HG03571 (cell line): ENCODE data around the gene PRMT5.
"Not testable (repeated sequence)": the region's sequence is repeated elsewhere in the genome, so short reads cannot be mapped to it uniquely, and the experiment has no call there.

Experiments
- ATAC-seq: cut with Tn5 transposase; IDR thresholded peaks from one replicate; pipeline ENCODE4 v1.9.1; 2021; ENCODE audit not compliant: unreplicated experiment

PRMT5 gene

GRCh38 chr14:22929104-22929960 lies at the start of gene PRMT5:
Gene PRMT5, minus strand, starts transcription at chr14:22929376. Its CDS starts 15 bp downstream, at chr14:22929361.
- peak; percentile 90 for ATAC-seq

- no peak for ATAC-seq
These were observed 49.3 kb upstream of the PRMT5 start for GRCh38 chr14:22978487-22978837.

- ATAC-seq = no peak
These were observed 48.7 kb upstream of the PRMT5 start for GRCh38 chr14:22977684-22978486.

- ATAC-seq = no peak
These were observed 48.2 kb upstream of the PRMT5 start for GRCh38 chr14:22977434-22977683.

- ATAC-seq = no peak
These were observed 47.7 kb upstream of the PRMT5 start for GRCh38 chr14:22976620-22977433.

GRCh38 chr14:22974530-22975313 lies 45.5 kb upstream of the PRMT5 start:
- ATAC-seq = no peak

- ATAC-seq = no peak
These were observed 44.2 kb upstream of the PRMT5 start for GRCh38 chr14:22973217-22974032.

- ATAC-seq = no peak
These were observed 43.2 kb upstream of the PRMT5 start for GRCh38 chr14:22972313-22972930.

GRCh38 chr14:22971152-22971551 lies 42.0 kb upstream of the PRMT5 start:
- no peak for ATAC-seq

GRCh38 chr14:22966783-22967269 lies 37.6 kb upstream of the PRMT5 start:
- no peak for ATAC-seq

GRCh38 chr14:22965916-22966782 lies 37.0 kb upstream of the PRMT5 start:
- ATAC-seq = not testable (repeated sequence)

- ATAC-seq = no peak
These were observed 33.0 kb upstream of the PRMT5 start for GRCh38 chr14:22962061-22962676.

GRCh38 chr14:22955702-22956569 lies 26.8 kb upstream of the PRMT5 start:
- no peak for ATAC-seq

GRCh38 chr14:22952418-22952817 lies 23.2 kb upstream of the PRMT5 start:
- ATAC-seq = no peak

- not testable (repeated sequence) for ATAC-seq
These were observed 22.6 kb upstream of the PRMT5 start for GRCh38 chr14:22951795-22952194.

- no peak for ATAC-seq
These were observed 16.5 kb upstream of the PRMT5 start for GRCh38 chr14:22945642-22946041.

GRCh38 chr14:22939684-22940083 lies 10.5 kb upstream of the PRMT5 start:
- ATAC-seq = no peak
